IPS-NIHi7 (cell line): ENCODE measurements around the gene OR2T11.
"Not testable (repeated sequence)": the region's sequence is repeated elsewhere in the genome, so short reads cannot be mapped to it uniquely, and the experiment has no call there.

Experiments
- DNase-seq: peaks from one replicate; pipeline ENCODE4 v3.0.0; 2012; ENCODE audit warnings: mixed read lengths; ENCODE audit errors: extremely low spot score

OR2T11 gene

DNA sequence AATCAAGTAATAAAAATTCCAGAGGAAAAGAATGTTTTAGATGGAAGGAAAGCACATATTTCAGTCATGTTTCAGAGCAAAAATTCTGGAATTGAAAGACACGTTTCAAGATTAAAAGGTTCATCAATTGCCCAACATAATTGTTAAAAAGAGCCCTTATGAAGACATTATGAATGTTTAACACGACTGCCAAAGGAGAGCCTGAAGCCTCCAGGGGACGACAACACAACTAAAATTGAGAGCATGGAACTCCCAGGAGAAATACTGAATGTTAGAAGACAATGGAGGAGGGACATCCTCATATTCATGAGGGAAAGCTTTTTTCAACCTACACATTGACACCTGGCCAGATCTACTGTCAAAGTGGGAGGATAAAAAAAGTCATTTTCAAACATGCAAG lies 16.0 kb downstream of the OR2T11 start:
- no peak for DNase-seq

DNA sequence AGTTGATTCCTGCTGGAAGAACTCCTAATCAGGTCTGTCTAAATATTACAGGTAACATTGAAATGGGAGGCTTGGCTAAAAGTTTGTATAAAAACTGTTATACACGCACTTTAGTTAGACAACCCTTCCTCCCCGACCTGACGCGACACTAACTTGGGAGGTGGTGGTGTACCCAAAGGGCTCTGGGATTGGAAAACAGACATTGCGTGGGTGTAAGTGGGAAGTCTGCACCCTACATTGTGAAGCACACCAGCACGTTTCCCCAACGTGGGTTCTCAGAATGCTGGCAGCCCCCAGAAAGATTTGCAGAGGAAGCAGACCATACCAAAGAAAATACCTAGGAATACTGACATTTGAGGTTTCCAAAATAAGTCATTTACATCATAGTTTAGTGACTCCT lies 16.8 kb downstream of the OR2T11 start:
- no peak for DNase-seq

DNA sequence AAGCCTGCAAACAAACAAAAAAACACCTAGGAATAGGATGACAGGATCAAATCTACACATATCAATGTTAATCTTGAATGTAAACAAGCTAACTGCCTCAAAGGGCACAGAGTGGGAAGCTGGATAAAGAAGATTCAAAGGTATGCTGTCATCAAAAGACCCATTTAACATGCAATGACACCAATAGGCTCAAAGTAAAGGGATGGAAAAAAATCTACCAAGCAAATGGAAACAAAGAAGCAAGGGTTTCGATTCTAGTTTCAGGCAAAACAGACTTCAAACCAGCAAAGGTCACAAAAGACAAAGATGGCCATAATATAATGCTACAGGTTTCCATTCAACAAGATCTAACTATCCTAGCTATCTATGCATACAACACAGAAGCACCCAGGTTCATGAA lies 21.1 kb downstream of the OR2T11 start:
- DNase-seq, result no peak

DNA sequence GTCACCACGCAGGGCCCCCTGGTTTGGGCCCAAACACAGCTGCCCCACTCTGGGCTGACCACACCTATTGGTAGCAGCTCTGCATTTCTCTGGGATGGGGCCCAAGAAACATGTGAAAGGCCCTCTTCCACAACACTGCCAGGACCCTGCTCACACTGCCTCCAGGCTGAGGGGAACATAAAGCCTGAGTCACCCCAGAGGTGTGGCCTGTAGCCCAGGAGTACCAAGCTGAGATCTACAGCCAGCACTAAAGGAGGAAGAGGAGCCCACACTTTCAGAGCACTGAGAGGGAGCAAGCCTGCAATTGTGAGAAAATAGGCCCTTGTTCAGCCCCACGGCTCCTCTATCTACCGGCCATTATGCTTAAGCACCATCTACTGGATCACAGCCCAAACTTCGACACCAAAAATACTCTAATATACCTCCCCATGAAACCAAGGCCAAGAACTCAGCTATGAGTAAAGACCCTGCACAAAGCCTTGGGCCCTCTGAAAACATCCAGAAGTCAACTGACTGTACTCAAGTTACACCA lies 22.9 kb downstream of the OR2T11 start:
- DNase-seq, result no peak

DNA sequence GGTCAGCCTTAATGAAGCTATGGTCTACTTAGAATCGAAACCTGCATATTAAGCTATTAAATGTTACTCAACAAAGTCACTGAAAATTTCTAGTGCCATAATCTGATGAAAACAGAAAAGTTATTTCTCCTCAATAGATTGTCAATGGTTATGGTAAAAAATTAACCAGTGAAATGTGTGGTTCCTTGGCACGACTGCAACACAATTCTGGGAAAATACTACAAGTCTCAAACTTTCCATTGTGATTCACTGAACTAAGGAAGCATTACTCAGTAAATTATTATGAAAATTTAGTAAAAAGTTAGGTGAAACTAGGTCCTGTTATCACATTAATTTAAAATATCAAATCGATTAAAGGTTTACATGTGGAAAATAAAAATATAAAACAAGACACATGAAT lies 24.6 kb downstream of the OR2T11 start:
- no peak for DNase-seq

DNA sequence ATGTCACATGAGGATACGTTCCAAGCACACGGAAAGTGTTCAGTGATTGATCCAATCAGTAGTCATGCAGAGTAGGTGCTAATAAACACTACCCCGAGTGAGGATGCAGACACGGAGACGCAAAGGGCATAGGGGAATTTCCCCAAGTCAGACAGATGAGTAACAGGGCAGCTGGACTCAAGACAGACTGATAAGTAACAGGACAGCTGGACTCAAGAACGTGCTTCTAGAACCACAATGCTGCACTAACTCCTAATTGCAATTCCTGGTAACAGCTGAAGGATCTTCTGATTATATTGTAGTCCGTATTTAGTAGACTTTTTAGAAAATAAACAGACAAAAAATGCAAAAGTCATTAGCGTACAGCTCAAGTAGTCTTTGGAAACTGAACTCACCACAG lies 35.5 kb downstream of the OR2T11 start:
- DNase-seq, result no peak

DNA sequence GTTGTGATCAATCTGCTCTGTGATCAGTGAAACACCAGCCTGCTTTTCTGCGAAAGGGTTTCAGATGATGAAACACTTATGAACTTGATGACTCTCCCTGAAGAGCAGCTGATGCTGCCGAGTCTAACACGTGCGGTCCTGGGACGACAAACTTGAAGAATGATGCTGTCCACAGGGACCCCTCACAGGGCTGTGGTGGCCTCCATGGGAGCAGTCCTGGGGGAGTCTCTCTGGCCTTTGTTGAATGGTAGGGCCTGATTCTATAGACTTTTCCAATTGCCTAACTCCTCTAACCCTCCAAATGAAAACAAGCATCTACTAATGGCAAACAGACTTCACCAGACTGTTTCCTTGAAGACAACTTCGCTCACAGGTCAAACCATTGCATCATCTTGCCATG lies 37.3 kb downstream of the OR2T11 start, which contains the start of gene OR2T10:
Gene OR2T10, minus strand, starts transcription at position 112 of the 400 bp plus-strand sequence. CDS start 3,932 bp downstream, outside the sequence.
- DNase-seq, result no peak

DNA sequence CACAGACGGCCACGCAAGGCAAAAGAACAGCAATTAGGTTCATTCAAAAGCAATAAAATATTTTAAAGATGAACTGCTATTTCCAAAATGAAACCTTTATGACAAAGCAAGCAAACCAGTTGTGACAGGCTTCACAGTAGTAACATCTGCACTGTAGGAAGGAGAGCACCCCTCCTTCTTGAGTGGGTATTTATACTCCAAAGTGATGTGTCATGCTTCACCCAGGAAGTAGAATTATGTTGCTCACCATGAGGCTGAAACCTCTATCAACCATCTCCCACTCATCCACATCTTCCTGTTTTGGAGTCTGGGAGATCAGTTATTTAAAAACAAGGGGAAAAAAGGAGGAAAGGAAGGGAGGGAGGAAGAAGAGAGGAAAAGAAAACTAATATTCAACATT lies 38.3 kb downstream of the OR2T11 start:
- no peak for DNase-seq

DNA sequence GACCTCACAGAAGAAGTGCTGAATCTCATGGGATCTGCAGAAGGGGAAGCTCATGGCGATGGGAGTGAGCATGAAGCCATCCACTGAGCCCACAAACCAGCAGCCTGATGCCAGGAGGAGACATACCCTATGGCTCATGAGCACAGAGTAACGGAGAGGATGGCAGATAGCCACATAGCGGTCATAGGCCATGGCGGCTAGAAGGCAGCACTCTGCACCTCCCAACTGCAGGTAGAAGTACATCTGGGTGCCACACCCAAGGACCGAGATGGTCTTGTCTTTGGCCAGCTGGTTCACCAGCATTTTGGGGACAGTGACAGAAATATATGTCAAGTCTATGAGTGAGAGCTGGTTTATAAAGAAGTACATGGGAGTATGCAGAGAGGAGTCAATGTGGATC lies 41.7 kb downstream of the OR2T11 start:
- no peak for DNase-seq

DNA sequence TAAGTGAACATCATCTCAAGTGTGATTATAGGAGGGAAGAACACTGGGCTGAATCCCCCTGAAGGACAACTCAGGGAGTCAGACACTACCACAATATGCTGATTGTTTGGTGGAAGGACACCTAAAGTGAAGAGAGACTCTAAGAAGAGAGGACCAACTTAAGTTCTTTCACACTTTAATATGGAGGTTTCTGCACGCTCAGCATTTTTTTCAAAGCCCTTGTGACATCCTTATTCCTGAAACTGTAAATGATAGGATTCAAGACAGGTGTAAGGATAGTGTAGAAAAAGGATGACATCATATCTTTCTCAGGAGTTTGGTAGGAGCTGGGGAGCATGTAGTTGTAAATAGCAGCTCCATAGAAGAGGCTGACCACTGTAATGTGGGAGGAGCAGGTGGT lies 42.2 kb downstream of the OR2T11 start:
- DNase-seq, result no peak

DNA sequence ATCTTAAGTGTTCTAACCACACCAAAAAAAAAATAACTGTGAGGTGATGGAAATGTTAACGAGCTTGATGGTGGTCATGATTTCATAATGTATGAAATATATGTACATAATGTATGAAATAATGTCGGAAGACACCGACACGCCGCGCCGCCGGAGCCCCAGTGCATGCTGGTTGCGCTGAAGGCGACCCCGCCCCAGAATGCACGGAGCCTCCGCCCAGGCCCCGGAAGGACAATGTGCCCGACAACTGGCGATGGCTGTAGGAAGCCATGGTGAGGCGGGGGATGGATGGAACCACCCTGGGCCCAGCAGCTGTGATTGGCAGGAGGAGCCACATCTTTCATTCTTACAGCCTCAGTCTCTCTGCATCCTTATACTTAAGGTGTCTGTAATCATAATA lies 44.8 kb downstream of the OR2T11 start:
- no peak for DNase-seq

DNA sequence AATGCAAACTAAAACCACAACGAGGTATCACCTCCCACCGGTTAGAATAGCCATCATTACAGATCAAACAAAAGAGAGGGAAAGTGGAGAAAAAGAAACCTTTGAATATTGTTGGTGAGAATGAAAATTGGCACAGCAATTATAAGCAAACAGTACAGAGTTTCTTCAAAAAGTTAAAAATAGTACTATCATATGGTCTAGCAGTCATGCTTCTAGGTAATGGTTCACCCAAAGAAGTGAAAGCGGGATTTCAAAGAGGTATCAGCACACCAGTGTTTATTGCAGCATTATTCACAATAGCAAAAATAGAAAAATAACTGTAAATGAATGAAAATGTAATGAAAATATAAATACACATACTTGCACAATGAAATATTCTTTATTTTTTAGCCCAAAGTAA lies 45.6 kb downstream of the OR2T11 start:
- no peak for DNase-seq

DNA sequence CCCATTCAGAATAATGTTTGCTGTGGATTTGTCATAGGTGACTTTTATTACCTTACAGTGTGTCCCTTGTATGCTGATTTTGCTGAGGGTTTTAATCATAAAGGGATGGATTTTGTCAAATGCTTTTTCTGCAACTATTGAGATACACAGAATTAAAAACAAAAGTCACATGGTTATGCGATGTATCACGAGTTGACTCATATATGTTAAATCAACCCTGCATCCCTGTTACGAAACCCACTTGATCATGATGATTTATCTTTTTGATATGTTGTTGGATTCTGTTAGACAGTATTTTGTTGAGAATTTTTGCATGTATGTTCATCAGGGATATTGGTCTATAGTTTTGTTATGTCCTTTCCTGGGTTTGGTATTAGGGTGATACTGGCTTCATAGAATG lies 49.6 kb downstream of the OR2T11 start:
- no peak for DNase-seq

DNA sequence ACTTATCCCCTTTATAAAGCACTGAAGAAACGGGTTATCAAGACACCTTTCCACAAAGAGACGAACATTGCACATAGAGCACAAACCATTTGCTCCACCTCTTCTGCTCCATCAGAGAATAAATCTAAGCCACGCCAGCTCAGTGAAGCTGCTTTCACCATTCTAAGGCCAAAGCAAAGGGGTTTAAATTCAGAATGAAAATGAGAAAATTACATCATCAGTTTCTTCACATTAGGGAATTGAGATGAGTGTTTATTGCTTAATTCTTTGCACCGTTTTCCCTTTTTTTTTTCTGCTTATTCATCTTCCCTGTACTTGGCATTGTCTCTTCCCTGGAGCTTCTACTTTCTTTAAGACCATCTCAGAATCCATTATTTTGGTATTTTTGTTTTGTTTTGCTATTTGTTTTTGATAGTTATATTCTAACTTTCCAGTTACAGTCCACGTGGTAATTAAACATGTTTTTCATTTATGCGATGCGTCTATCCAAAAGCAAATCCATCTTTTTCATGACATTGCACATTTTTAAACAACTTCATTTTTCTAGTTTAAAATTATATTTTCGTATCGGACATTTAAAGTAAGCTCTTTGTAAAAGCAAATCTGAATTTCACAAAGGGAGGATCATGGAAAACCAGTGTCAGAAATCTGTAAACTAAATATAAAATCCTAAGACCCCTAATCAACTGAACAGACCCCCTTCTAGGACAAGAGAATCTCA lies 58.5 kb downstream of the OR2T11 start:
- DNase-seq, result no peak

DNA sequence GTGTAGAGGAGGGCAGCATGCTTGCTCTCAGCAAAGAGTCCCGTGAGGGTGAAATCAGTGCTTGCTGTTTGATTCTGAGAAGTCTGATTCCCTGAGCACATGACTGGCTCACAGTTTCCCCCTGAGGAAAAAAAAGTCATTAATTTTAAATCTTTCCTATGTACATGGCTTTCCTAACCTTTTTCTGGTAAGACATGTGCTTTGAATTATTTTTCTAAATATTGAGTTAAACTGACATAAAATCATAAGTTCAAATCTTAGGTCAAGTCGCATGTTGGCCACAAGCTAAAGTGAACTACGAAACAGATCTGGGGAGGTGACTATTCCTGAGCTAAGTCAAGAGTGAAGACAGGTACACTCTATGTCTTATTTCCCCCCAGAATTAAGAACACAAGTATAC lies 60.2 kb downstream of the OR2T11 start, which contains the start of gene OR2T34:
Gene OR2T34, minus strand, starts transcription at position 101 of the 400 bp plus-strand sequence. Its CDS starts 0 bp downstream, at position 101.
- not testable (repeated sequence) for DNase-seq

DNA sequence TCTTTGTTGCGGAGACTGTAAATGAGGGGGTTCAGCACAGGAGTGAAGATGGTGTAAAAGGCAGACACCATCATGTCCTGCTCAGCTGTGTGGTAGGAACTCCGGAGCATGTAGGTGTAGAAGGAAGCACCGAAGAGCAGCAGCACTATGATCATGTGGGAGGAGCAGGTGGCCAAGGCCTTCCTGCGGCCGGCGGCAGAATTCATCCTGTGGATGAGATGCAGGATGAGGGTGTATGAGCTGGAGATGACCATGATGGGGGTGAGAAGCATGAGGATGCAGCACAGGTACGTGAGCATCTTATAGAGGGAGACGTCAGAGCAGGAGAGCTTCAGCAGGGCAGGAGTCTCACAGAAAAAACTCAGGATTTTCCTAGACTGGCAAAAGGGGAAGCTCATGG lies 61.0 kb downstream of the OR2T11 start:
- DNase-seq, result not testable (repeated sequence)
